GM23338 (cell line): ENCODE measurements around the gene MYCN. TPM values are rescaled to one million over a fixed set of nuclear protein-coding genes. Genes with fewer than 3 reads are reported as not detected.
"Not testable (repeated sequence)": the region's sequence is repeated elsewhere in the genome, so short reads cannot be mapped to it uniquely, and the experiment has no call there.

Source experiments
- ATAC-seq: fragments of 200-7000 bp; cut with Tn5 transposase; 3 replicates; pipeline ENCODE4 v1.9.1; 2020
- DNase-seq: peaks from one replicate; pipeline ENCODE4 v3.0.0-alpha.2; 2015; ENCODE audit warnings: low spot score
- H2AFZ ChIP-seq: fragments of 200-600 bp; sonication (generic); 2 replicates; pipeline ENCODE4 v1.8.0; 2016; ENCODE audit warnings: antibody characterized with exemption, mild to moderate bottlenecking, moderate library complexity
- H3F3A ChIP-seq: fragments of 200-600 bp; sonication (generic); replicated peaks from 2 replicates; pipeline ENCODE4 v1.8.0; 2017; ENCODE audit warnings: antibody characterized with exemption, mixed run types, low read depth
- H3K27ac ChIP-seq: fragments of 200-600 bp; sonication (generic); 2 replicates; pipeline ENCODE4 v1.6.1; 2016; ENCODE audit warnings: low read depth
- H3K27me3 ChIP-seq: fragments of 200-600 bp; sonication (generic); 2 replicates; pipeline ENCODE4 v1.8.0; 2016; ENCODE audit warnings: mild to moderate bottlenecking, mixed run types, moderate library complexity; ENCODE audit not compliant: insufficient read depth
- H3K36me3 ChIP-seq: fragments of 200-600 bp; sonication (generic); 2 replicates; pipeline ENCODE4 v1.8.0; 2016; ENCODE audit warnings: mild to moderate bottlenecking; ENCODE audit not compliant: insufficient read depth
- H3K4me1 ChIP-seq: fragments of 200-600 bp; sonication (generic); 2 replicates; pipeline ENCODE4 v1.8.0; 2016; ENCODE audit warnings: mild to moderate bottlenecking, moderate library complexity; ENCODE audit not compliant: insufficient read depth
- H3K4me2 ChIP-seq: fragments of 200-600 bp; sonication (generic); 2 replicates; pipeline ENCODE4 v1.7.1; 2017; ENCODE audit warnings: mixed run types
- H3K4me3 ChIP-seq: fragments of 200-600 bp; sonication (generic); 2 replicates; pipeline ENCODE4 v1.6.1; 2016; ENCODE audit warnings: mixed run types
- H3K79me2 ChIP-seq: fragments of 200-600 bp; sonication (generic); replicated peaks from 2 replicates; pipeline ENCODE4 v1.8.0; 2017; ENCODE audit warnings: mild to moderate bottlenecking; ENCODE audit not compliant: insufficient read depth
- H3K9me2 ChIP-seq: fragments of 200-600 bp; sonication (generic); 2 replicates; pipeline ENCODE4 v1.8.0; 2017; ENCODE audit not compliant: insufficient read depth
- H4K20me1 ChIP-seq: fragments of 200-600 bp; sonication (generic); replicated peaks from 2 replicates; pipeline ENCODE4 v1.8.0; 2017; ENCODE audit warnings: mild to moderate bottlenecking; ENCODE audit not compliant: insufficient read depth
- H3K27ac Mint-ChIP-seq: 2 replicates; pipeline ENCODE4 v1.8.0; 2020; ENCODE audit warnings: inconsistent platforms, mild to moderate bottlenecking, moderate library complexity, mixed read lengths
- H3K27me3 Mint-ChIP-seq: 3 replicates; pipeline ENCODE4 v1.8.0; 2022; ENCODE audit warnings: low read depth, mild to moderate bottlenecking, moderate library complexity, mixed read lengths, inconsistent platforms; ENCODE audit not compliant: insufficient read depth, poor library complexity
- H3K36me3 Mint-ChIP-seq: 3 replicates; pipeline ENCODE4 v1.8.0; 2021; ENCODE audit warnings: low read depth, mild to moderate bottlenecking, inconsistent platforms, moderate library complexity, mixed read lengths
- H3K4me1 Mint-ChIP-seq: 3 replicates; pipeline ENCODE4 v1.8.0; 2020; ENCODE audit warnings: mild to moderate bottlenecking, inconsistent platforms, mixed read lengths
- H3K4me3 Mint-ChIP-seq: 3 replicates; pipeline ENCODE4 v1.8.0; 2021; ENCODE audit warnings: moderate library complexity, mild to moderate bottlenecking, inconsistent platforms, mixed read lengths
- H3K9me3 Mint-ChIP-seq: 3 replicates; pipeline ENCODE4 v1.8.0; 2020; ENCODE audit warnings: moderate library complexity, mild to moderate bottlenecking, inconsistent platforms, mixed read lengths
- CREB1 ChIP-seq: fragments of 250-450 bp; sonication (Bioruptor Pico); IDR thresholded peaks from 2 replicates; pipeline ENCODE4 v1.5.0; 2020; ENCODE audit warnings: low read depth, mild to moderate bottlenecking, moderate library complexity
- CTCF ChIP-seq, 2 experiments: fragments of 200-600 bp in 1 of 2; sonication (generic) in 1 of 2; conservative IDR thresholded peaks; 2 replicates each; pipeline versions ENCODE4 v1.5.1 to v1.6.1; 2016 to 2017; ENCODE audit warnings: antibody characterized with exemption in 2 of 2, low read depth in 2 of 2, mild to moderate bottlenecking in 2 of 2, moderate library complexity in 1 of 2
- ETS1 ChIP-seq: IDR thresholded peaks from 2 replicates; pipeline ENCODE4 v1.6.1; 2016; ENCODE audit warnings: antibody characterized with exemption
- EZH2 ChIP-seq: fragments of 200-600 bp; sonication (generic); IDR thresholded peaks from one replicate; pipeline ENCODE4 v1.8.0; 2017; ENCODE audit warnings: antibody characterized with exemption, mild to moderate bottlenecking, low read depth; ENCODE audit not compliant: unreplicated experiment
- EZH2phosphoT487 ChIP-seq: fragments of 200-600 bp; sonication (generic); IDR thresholded peaks from one replicate; pipeline ENCODE4 v1.8.1; 2018; ENCODE audit warnings: antibody characterized with exemption; ENCODE audit not compliant: unreplicated experiment
- JUNB ChIP-seq: IDR thresholded peaks from one replicate; pipeline ENCODE4 v1.6.1; 2016; ENCODE audit warnings: antibody characterized with exemption; ENCODE audit not compliant: unreplicated experiment
- POLR2AphosphoS5 ChIP-seq: IDR thresholded peaks from 2 replicates; pipeline ENCODE4 v1.6.1; 2016; ENCODE audit warnings: antibody characterized with exemption, low read depth
- STAT1 ChIP-seq: IDR thresholded peaks from one replicate; pipeline ENCODE4 v1.6.1; 2016; ENCODE audit warnings: antibody characterized with exemption; ENCODE audit not compliant: unreplicated experiment
- ZNF331 ChIP-seq: fragments of 250-450 bp; sonication (Bioruptor Pico); IDR thresholded peaks from 2 replicates; pipeline ENCODE4 v1.5.0; 2020; ENCODE audit warnings: low read depth, mild to moderate bottlenecking, moderate library complexity
- polyA plus RNA-seq: library from polyadenylated mRNA; unstranded; fragments of >200 nt; fragmentation: Nextera tagmentation; extraction: Ambion mirVana; gene quantifications from 2 replicates; pipeline ENCODE4 v1.2.1, GENCODE V29; 2016
- total RNA-seq: library from RNA; depleted of rRNA; stranded (reverse); fragments of >200 nt; shearing (Covaris generic); gene quantifications from 2 replicates; pipeline ENCODE4 v1.2.3, GENCODE V29; 2014
- TF ChIP-seq, protein P1 (sequence below): fragments of 250-450 bp; sonication (Bioruptor Pico); IDR thresholded peaks from 2 replicates; pipeline ENCODE4 v1.5.0; 2020; ENCODE audit warnings: mild to moderate bottlenecking, moderate library complexity

Gene MYCN
- total and polyA plus RNA-seq, 2 experiments from 2014 or later = 50.8 to 145 TPM

DNA sequence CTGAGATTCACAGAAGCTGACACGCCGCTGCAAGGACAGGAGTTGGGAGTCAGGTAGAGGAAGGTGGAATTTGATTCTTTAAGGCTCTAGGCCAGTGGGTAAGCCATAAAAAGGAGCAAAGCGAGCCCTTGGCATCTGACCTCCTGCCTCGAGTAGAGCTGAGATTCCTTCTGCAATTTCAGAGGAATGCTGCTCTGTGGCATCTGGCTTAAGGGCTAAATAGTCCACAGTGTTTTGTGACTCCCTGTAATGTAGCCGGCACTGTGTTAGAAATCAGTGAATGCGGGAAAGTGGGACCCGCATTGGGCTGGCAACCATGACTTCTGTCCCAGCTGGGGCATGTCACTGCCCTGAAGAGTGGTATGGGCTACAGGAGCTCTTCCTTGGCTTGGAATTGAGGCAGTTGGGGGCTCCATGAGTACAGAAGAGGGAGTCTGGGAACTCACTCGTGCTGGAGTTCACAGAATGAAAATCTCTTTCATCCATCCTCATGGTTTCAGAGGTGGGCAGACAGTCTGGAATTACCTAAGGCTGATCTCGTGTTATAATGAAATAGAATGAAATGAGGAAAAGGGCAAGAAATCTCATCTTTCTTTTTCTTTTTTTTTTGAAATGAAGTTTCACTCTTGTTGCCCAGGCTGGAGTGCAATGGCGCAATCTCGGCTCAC lies 12.7 kb upstream of the MYCN start (continued):
- TF ChIP-seq, protein P1, sequence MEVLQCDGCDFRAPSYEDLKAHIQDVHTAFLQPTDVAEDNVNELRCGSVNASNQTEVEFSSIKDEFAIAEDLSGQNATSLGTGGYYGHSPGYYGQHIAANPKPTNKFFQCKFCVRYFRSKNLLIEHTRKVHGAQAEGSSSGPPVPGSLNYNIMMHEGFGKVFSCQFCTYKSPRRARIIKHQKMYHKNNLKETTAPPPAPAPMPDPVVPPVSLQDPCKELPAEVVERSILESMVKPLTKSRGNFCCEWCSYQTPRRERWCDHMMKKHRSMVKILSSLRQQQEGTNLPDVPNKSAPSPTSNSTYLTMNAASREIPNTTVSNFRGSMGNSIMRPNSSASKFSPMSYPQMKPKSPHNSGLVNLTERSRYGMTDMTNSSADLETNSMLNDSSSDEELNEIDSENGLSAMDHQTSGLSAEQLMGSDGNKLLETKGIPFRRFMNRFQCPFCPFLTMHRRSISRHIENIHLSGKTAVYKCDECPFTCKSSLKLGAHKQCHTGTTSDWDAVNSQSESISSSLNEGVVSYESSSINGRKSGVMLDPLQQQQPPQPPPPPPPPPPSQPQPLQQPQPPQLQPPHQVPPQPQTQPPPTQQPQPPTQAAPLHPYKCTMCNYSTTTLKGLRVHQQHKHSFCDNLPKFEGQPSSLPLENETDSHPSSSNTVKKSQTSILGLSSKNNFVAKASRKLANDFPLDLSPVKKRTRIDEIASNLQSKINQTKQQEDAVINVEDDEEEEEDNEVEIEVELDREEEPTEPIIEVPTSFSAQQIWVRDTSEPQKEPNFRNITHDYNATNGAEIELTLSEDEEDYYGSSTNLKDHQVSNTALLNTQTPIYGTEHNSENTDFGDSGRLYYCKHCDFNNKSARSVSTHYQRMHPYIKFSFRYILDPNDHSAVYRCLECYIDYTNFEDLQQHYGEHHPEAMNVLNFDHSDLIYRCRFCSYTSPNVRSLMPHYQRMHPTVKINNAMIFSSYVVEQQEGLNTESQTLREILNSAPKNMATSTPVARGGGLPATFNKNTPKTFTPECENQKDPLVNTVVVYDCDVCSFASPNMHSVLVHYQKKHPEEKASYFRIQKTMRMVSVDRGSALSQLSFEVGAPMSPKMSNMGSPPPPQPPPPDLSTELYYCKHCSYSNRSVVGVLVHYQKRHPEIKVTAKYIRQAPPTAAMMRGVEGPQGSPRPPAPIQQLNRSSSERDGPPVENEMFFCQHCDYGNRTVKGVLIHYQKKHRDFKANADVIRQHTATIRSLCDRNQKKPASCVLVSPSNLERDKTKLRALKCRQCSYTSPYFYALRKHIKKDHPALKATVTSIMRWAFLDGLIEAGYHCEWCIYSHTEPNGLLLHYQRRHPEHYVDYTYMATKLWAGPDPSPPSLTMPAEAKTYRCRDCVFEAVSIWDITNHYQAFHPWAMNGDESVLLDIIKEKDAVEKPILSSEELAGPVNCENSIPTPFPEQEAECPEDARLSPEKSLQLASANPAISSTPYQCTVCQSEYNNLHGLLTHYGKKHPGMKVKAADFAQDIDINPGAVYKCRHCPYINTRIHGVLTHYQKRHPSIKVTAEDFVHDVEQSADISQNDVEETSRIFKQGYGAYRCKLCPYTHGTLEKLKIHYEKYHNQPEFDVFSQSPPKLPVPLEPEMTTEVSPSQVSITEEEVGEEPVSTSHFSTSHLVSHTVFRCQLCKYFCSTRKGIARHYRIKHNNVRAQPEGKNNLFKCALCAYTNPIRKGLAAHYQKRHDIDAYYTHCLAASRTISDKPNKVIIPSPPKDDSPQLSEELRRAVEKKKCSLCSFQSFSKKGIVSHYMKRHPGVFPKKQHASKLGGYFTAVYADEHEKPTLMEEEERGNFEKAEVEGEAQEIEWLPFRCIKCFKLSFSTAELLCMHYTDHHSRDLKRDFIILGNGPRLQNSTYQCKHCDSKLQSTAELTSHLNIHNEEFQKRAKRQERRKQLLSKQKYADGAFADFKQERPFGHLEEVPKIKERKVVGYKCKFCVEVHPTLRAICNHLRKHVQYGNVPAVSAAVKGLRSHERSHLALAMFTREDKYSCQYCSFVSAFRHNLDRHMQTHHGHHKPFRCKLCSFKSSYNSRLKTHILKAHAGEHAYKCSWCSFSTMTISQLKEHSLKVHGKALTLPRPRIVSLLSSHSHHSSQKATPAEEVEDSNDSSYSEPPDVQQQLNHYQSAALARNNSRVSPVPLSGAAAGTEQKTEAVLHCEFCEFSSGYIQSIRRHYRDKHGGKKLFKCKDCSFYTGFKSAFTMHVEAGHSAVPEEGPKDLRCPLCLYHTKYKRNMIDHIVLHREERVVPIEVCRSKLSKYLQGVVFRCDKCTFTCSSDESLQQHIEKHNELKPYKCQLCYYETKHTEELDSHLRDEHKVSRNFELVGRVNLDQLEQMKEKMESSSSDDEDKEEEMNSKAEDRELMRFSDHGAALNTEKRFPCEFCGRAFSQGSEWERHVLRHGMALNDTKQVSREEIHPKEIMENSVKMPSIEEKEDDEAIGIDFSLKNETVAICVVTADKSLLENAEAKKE (CRISPR knock-in tag) = no peak
- TF ChIP-seq CREB1 (CRISPR knock-in tag) = no peak
- no peak for TF ChIP-seq POLR2AphosphoS5

DNA sequence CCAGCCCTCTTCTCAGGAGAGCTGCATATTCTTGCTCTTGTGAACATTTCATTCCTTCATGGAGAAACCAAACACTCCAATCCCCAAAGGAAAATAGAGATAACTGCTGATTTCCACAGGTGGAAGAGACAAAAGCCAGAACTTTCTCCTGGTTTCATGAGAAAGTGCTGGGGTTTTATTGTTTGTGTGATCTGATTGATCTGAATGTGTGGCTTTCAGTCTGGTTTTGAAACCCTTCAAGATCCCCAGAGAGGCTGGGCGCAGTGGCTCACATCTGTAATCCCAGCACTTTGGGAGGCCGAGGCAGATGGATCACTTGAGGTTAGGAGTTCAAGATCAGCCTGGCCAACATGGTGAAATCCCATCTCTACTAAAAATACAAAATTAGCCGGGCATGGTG lies 11.3 kb upstream of the MYCN start:
- not testable (repeated sequence) for H3K27ac ChIP-seq, H3K4me2 ChIP-seq, H3K4me3 ChIP-seq, H3K36me3 Mint-ChIP-seq, H3K27ac Mint-ChIP-seq, H3K27me3 Mint-ChIP-seq, H3K9me2 ChIP-seq, ATAC-seq, H3K9me3 Mint-ChIP-seq, H3K27me3 ChIP-seq, H3K4me1 ChIP-seq, H4K20me1 ChIP-seq, H3K79me2 ChIP-seq, H3F3A ChIP-seq, H3K4me3 Mint-ChIP-seq, H3K36me3 ChIP-seq, DNase-seq
- H3K4me1 Mint-ChIP-seq = peaks cover 13% of the 10 kb centered on the region; the same call in 2 of the 3 replicates
- H2AFZ ChIP-seq = 0 out of 2 replicates have a peak overlapping the region, but pooled peaks have one; percentile 18

DNA sequence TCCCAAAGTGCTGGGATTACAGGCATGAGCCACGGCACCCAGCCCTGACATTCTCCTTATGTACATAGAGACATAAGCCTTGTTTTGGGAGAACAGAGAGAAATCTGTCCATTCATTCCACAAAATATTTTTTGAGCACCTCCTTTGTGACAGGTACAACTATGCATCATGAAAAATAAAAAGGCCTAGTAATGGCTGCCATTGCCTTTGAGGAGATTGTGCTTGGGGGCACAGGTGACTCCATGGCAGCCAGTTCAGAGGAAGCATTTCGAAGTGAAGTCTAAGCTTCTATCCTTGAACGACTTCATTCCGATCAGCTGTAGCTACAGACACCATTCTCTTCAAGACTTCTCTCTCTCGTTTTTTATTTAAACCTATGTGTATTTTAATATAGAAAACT lies 10.5 kb upstream of the MYCN start:
- no peak overlapping the region for H3K4me2 ChIP-seq
- peaks cover 14% of the 10 kb centered on the region; the same call in 2 of the 3 replicates for H3K4me1 Mint-ChIP-seq
- H3K36me3 ChIP-seq = no peaks in the 10 kb centered on the region
- no peaks in the 10 kb centered on the region for H3K79me2 ChIP-seq
- H3F3A ChIP-seq = no peaks in the 10 kb centered on the region
- H4K20me1 ChIP-seq = no peaks in the 10 kb centered on the region
- H3K27me3 ChIP-seq = no peaks in the 10 kb centered on the region
- H3K36me3 Mint-ChIP-seq = peaks cover 6% of the 10 kb centered on the region; the same call in 1 of the 3 replicates
- H3K9me3 Mint-ChIP-seq = peaks cover 6% of the 10 kb centered on the region
- H3K4me1 ChIP-seq = peaks cover under 1% of the 10 kb centered on the region; the same call in 1 of the 2 replicates
- no peak overlapping the region for H3K4me3 ChIP-seq
- DNase-seq = no peak
- no peak for ATAC-seq
- no peak overlapping the region for H3K4me3 Mint-ChIP-seq
- no peaks in the 10 kb centered on the region for H3K27me3 Mint-ChIP-seq
- no peak overlapping the region for H2AFZ ChIP-seq
- H3K27ac Mint-ChIP-seq = no peak overlapping the region
- H3K27ac ChIP-seq = no peak overlapping the region
- no peaks in the 10 kb centered on the region for H3K9me2 ChIP-seq
- TF ChIP-seq POLR2AphosphoS5 = no peak
- TF ChIP-seq EZH2phosphoT487 = no peak
- TF ChIP-seq STAT1 = no peak
- no peak for TF ChIP-seq ZNF331
- no peak for TF ChIP-seq ETS1
- no peak for TF ChIP-seq CTCF (conservative IDR thresholded peaks at IDR 0.05; ENCODE audit: low read depth in 2 of 2)
- TF ChIP-seq CREB1 (CRISPR knock-in tag) = no peak
- TF ChIP-seq JUNB = no peak
- no peak for TF ChIP-seq EZH2
